Esophagus mucosa (tissue), 1 donor: ENCODE results near the gene PER3. TPM values are rescaled to one million over a fixed set of nuclear protein-coding genes. Genes with fewer than 3 reads are reported as not detected.

ENCODE experiments used
- ATAC-seq: fragments of 200-7000 bp; cut with Tn5 transposase; one replicate; pipeline ENCODE4 v1.9.1; 2020
- total RNA-seq: library from RNA; stranded (reverse); gene quantifications from one replicate; pipeline ENCODE4 v1.2.4, GENCODE V29; 2023
- donor health status: DM: yes; HTN: yes; CAD: no.

The PER3 gene
- total RNA-seq, result 12.5 TPM

- ATAC-seq, result peak; percentile 96
Measured at GRCh38 chr1:7783826-7784491, at the start of gene PER3. Gene PER3 (plus strand): TSS chr1:7784291. CDS start chr1:7784878, 587 bp downstream.

GRCh38 chr1:7738044-7738443, 46.0 kb upstream of the PER3 start:
- ATAC-seq, result no peak

- no peak for ATAC-seq
Measured at GRCh38 chr1:7743346-7743745, 40.7 kb upstream of the PER3 start.

DNA sequence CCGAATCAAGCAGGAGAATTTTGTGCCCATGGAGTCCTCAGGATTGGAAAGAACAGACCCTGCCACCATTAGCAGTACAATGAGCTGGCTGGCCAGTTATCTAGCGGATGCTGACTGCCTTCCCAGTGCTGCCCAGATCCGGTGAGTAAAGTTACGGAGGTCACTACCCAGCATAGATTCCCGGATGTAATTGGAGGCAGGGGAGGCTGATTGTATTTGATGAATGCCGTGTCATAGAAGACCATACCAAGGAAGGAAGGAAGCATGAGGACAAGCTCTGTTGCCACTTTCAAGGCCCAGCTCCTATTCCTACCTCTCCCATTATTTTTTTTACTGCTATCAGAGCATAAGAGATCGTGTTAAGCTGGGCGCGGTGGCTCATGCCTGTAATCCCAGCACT, 39.2 kb upstream of the PER3 start:
- ATAC-seq, result no peak

DNA sequence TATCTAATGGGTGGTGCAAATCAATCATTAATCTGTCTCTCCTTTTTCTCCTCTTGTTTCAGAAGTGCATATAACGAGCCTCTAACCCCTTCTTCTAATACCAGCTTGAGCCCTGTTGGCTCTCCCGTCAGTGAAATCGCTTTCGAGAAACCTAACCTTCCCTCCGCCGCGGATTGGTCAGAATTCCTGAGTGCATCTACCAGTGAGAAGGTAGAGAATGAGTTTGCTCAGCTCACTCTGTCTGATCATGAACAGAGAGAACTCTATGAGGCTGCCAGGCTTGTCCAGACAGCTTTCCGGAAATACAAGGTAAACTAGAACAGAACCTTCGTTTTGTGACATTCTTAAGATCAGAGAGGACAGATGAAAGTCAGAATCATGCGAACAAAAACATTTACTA, 38.3 kb upstream of the PER3 start:
- peak; percentile 98 for ATAC-seq

- no peak for ATAC-seq
Measured at GRCh38 chr1:7747605-7748004, 36.5 kb upstream of the PER3 start.

DNA sequence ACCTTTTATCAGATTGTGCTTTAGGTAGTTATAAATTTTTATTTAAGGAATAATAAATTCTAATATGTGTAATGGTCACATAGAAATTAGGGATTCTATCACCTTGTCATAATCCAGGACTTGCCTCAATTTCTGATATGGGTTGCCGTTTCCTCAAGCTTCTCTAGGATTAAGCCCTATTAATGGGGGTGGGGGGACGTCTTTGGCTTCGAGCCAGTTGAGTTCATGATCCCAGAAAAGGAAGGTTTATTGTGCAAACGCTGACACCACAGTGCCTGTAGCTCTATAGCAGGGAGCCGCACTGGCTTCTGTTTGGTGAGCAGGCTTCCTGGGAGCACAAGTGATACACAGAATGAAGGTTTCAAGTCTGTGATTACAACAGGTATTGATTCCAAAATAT, 35.0 kb upstream of the PER3 start:
- no peak for ATAC-seq

GRCh38 chr1:7751174-7751573, 32.9 kb upstream of the PER3 start:
- no peak for ATAC-seq

GRCh38 chr1:7752512-7753417, 31.3 kb upstream of the PER3 start:
- ATAC-seq, result peak; percentile 61

- ATAC-seq, result no peak
Measured at GRCh38 chr1:7753641-7754040, 30.4 kb upstream of the PER3 start.

DNA sequence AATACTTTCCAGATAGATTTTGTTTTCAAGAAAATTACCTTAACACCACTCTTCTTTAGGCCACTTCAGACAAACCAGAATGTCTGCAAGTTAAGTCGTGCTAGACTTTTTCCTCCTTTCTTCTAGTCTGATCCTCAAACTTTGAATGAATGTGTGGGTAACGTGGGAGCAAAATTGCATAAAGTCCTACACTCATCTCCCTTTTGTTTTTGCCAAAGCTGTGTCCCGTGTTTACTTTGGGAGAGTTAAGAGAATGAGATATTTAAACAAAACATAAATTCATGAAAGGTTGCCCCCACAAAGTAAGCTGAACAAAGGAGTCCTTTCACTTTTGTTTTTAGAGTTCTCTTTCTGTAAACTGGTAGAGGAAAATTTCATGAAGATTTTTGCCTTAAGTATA, 29.9 kb upstream of the PER3 start:
- no peak for ATAC-seq

GRCh38 chr1:7755448-7755847, 28.6 kb upstream of the PER3 start:
- no peak for ATAC-seq

- no peak for ATAC-seq
Measured at GRCh38 chr1:7760245-7760644, 23.8 kb upstream of the PER3 start.

DNA sequence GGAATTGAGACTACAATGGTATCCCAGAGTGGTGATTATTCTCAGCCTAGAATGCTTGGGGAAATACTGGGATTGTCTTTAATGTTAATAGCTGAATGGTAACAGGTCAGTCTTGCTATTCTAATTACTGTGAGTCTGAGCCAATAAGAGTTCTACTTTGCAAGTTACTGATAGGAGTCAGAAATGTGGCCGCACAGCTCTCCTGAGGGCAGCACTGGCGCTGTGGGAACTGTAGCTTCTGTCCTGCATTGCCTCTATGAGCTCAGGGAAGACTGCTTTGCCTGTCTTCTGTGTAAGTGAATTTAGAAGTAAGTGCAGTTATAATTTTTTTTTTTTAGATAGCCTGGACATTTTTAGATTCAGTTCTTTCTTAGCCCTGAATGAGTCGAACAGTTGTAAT, 23.0 kb upstream of the PER3 start:
- ATAC-seq, result no peak

- ATAC-seq, result no peak
Measured at GRCh38 chr1:7767176-7767575, 16.9 kb upstream of the PER3 start.

DNA sequence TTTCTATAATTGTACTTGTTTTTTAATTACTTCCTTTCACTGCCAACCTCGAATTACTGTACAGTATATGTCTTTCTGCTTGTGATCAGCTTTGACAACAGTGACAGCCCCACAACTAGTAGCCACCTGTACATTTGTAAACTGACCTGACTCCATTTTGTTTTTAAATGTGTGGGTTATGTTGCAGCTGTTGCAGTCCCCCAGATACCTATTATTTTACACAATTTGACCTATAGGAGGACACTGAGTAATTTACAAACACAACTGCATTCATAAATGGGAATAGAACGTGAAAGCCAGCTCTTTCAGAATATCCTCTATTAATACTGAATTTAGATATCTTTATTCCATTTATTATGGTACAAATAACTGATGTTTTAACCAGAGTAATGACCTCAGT, 15.5 kb upstream of the PER3 start:
- ATAC-seq, result no peak

GRCh38 chr1:7769673-7770412, 14.2 kb upstream of the PER3 start:
- no peak for ATAC-seq

DNA sequence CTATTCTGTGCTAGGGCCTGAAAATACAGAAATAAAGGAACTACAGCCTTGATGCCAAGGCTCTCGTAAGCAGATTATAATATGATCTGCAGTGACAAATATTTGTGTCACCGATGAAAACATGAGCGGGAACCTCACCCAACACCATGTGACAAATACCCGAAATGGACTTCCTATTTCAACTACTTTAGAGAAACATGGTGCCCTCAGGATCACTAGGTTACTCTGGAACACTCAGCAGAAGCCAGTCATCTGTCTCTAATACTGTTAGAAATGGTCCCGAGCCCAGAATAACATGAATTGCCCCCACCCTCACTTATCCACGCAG, 13.5 kb upstream of the PER3 start:
- peak; percentile 18 for ATAC-seq

GRCh38 chr1:7770997-7771822, 12.9 kb upstream of the PER3 start, which contains the start of gene VAMP3:
Gene VAMP3 (plus strand): TSS chr1:7771296. CDS start chr1:7771384, 88 bp downstream.
- ATAC-seq, result peak; percentile 99

DNA sequence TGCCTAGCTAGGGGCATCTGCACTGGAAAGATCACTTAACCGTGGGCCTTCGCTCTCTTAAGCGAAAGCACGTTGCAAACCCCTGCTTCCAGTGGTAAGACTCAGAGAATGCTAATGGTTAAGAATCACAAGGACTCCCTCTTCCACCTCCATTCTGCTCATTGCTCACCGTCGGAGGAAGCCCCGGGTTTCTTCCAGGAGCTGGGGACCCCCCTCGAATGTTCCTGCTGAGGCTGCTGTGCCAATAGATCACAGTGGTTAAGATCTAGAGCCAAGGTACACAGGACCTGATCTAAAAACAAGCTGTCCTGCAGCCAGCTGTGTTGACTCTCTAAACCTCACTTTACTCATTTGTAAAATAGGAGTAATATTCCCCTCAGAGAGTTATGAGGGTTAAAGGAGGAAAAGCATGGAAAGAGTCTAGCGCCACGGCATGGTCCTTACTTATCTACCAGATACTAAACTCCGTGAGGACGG, 12.2 kb upstream of the PER3 start:
- no peak for ATAC-seq

- ATAC-seq, result no peak
Measured at GRCh38 chr1:7777591-7777990, 6.5 kb upstream of the PER3 start.

DNA sequence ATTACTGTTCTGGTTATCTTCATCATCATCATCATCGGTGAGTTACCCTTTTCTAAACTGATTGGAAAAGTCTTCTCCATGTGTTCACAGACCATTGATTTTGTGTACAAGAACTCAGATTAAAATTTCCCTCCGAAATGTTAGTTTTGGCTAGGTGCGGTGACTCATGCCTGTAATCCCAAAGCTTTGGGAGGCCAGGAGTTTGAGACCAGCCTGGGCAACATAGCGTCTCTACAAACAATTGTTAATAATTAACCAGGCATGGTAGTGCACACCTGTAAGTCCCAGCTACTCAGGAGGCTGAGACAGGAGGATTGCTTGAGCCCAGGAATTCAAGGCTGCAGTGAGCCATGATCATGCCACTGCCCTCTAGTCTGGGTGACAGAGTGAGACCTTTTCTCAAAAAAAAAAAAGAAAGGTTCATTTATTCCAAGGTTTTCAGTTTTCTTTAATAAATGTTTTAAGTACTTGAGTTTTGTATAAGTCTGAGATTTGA, 5.9 kb upstream of the PER3 start:
- ATAC-seq, result no peak
